ENCODE measurements around the gene ACR.
"Not testable (repeated sequence)": the region's sequence is repeated elsewhere in the genome, so short reads cannot be mapped to it uniquely, and the experiment has no call there.

Gene ACR

DNA sequence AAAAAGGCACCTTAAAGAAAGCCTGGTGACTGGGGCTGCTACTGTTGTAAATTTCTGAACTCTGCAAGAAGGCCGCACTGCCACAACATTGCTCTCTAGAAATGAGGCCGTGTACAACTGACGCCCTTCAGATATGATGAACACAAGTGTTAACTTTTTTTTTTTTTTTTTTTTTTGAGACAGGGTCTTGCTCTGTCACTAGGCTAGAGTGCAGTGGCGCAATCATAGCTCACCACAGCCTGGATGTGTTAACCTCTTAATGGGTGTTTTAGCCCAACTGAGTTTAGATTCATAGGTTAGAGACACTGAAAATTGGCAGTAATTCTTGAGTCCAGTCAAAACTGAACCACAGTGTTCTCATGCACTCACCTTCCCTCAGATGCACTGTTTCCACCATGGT is 42.2 kb downstream of the ACR start:
- not testable (repeated sequence) for DNase-seq (ENCODE audit: low spot score)

DNA sequence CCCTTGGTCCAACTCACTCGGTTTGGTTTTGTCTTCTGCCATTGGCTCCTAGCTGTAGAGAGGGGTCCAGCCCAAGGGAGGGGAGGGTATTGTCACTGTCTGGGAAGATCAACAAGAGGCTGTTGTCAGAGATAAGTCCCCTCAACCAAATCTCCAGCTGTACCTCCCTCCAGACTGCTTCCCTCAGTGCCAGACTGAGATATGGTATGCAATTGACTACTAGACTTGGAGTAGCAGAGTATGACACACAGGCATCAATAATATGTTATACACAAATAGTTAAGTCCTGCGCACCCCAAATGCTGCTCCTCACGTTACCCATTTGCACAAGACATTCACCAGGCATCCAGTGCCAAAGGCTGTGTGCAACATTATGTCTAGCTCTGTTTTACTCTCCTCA is 44.2 kb downstream of the ACR start:
- DNase-seq (ENCODE audit: low spot score): not testable (repeated sequence)

GRCh38 chr22:50783033-50783879 is 45.3 kb downstream of the ACR start, which contains the start of gene RABL2B:
RABL2B (minus strand) TSS chr22:50783636; CDS start chr22:50782294, 1,342 bp downstream.
- DNase-seq (ENCODE audit: low spot score): peak; percentile 94

DNA sequence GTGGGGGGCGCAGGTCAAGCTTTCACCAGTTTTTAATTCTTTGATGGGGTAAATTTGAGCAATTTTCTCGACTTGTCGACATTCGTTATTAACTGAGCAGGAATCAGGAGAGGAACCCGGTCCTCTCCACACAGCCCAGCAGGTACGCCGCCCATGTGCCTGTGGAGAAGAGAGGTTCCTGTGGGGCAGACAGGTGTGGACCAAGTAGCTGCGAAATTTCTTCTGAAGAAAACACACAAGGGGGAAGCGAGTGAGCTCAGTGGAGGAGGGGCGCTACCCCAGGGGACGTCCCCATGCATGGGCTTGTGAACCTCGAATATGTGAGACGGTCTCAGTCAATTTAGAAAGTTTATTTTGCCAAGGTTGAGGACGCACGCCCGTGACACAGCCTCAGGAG is 45.9 kb downstream of the ACR start:
- DNase-seq (ENCODE audit: low spot score): not testable (repeated sequence)

- DNase-seq (ENCODE audit: low spot score): not testable (repeated sequence)
These were observed 47.3 kb downstream of the ACR start for GRCh38 chr22:50785289-50785688.

- DNase-seq (ENCODE audit: low spot score): not testable (repeated sequence)
These were observed 48.9 kb downstream of the ACR start for GRCh38 chr22:50786936-50787335.

Measured in D341Med (cell line).